NCI-H1436 treated with DMSO at 0.1 percent for 48 hours (cell line): ENCODE data around the gene LRMDA.

Experiments used
- DNase-seq: peaks from one replicate; lab custom pipeline; 2025; lab: John Stamatoyannopoulos, UW

Gene LRMDA

DNA sequence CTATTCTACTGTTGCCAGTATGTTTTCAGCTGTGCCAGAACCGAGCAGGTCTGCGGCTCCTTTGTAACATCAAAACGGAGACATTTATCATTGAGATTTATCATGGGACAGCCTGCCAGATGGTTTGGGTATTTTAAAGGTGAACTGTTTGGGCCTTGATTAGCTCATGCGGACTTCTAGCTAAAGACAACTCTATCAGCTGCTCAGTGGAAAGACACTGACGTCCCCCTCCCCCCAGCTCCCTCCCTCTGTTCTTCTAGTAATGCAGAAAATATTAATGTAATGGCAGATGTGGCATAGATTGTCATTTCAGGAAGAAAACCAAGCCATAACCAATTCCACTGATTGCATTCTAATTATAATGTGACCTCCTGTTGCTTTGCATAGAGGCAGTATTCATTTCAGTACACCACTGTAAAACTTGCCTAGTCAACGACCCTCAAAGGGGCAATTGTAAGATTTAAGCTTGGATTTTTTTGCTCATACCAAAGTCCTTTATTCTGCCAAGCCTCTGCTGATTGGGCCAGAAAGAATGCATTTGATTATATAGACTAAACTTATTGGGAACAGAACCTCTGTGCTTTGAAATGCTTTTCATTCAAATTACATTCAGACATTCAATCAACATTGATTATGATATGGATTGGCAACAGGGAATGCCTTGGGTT lies 966.8 kb downstream of the LRMDA start:
- DNase-seq, result no peak

DNA sequence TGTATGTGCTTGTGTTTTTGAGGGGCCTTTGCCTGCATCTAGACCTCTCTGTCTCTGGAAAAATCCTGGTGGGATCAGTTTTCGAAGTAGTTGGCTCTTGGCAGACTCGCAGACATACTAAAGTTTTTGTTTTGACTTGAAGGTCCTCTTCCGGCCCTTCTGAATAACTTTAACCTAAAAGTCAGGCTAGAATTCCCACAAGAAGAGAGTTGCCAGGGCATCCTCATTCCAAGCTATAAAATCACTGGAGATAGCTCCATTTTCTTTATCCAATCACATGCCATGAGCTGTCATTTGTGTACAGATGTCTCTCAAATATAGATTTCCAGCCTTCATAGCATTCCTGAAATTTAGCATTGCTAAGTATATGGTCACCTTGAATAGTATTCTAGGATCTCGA lies 967.8 kb downstream of the LRMDA start:
- DNase-seq, result no peak

DNA sequence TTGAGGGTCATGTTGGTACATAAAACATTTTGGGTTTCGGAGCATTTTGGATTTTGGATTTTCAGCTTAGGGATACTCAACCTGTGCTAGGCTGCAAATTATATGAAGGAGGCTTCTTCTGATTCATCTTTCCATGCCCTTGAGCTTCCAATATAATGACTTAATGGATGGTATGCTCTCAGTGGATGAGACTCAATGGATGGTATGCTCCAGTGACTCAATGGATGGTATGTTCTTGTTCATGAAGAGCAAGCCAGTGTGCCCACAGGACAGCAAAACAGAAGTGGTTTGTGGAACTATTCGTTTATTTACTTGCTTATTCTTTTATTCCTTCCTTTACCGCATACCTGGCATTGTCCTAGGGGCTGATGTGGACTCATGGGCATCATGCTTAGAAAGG lies 969.6 kb downstream of the LRMDA start:
- DNase-seq, result no peak

DNA sequence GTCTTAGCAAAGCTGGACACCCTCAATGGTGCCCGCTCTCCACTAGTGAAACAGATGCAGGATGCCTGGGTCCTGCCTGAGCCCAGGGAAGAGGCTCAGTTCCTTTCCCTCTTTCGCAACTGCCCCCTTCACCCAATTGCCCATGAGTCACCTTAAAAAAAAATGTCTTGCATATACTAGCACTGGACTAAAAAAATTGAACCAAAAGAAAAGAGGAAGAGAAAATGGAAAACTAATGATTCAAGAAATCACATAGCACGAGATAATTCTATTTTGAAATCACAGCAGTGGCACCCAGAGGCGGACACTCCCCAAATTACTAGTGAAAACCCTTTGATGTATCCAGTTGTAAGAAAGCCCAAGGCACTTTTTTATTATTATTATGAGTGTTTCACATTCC lies 972.5 kb downstream of the LRMDA start:
- no peak for DNase-seq

DNA sequence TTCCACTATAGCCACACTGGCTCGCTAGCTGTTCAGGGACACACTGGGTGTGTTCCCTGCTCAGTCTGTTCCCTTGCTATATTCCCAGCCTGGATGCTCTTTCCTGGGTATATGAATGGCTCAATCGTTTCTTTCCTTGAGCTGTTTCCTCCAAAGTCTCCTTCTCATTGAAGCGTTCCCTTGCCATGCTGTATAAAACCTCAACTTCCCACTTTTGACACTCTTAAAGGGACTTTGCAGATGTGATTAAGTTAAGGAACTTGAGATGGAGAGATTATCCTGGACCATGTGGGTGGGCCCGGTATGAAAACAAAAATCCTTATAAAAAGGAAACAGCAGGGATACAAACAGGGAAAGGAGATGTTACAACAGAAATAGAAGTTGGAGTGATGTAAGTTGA lies 973.1 kb downstream of the LRMDA start:
- DNase-seq, result no peak

DNA sequence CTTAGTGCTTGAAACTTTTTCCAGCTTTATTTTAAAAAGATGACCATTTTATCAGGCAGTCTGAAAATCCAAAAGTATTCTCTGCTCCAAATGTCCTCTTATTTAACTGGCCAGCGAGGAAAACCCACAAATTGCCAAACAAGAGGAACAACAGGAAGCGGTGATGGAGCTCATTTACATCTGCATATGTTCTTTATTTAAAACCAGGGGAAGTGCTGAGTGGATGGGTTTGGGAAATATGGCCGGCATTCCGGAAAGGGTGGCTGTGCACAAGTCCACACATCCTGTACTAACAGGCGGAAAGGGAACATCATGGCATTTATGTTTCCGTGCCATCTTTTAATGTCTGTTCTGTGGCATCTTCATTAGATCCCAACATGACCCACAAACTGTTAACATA lies 974.5 kb downstream of the LRMDA start:
- no peak for DNase-seq

DNA sequence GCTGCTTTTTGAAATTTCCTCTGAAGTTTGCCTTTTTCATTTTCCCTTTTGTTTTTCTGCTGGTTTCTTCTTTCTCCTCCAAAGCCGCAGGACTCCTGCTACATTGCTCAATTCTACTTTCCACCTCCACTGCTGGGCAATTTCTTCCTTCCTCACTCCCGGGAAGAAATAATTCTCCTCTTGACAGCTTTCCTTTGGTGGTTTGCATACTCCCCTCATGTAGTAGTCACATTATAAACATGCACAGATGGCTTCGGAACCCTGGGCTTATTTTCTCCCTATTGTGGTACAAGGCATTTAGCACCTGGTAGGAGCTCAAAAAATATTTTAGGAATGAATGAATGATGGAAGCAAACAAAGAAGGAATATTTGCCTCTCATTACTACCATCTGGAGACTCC lies 977.2 kb downstream of the LRMDA start:
- DNase-seq, result no peak

DNA sequence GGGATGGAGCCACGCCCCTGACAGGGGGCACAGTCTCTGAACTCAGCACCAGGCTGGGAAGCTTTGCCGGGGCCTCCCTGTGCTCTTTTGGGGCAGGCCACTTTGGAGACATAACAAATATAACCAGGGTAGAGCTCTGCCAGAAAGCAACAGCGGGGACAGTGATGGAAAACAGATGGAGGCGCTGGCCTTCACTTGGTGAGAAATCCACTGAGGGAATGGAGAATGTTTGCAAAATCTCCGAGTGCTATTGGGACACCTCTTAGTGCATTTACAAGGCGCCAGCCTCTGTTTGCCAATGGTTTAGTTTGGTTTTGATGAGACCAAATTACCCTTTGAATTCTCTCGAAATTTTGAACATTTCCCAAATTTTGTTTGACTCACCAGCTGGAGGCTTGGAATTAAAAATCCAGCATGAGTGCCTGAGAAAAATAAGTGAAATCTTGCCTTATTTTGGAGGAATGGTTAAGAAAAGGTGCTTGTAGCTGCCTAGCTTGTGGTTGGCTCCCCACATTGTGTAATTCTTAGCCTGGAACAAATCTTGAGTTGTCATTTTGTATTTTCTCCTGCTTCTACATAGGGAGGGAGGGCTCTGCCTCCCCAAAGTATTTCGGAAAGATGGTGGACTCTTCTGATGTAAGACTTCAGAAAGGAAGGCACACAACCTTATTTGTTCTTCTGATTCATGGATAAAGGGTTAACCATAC lies 980.5 kb downstream of the LRMDA start:
- no peak for DNase-seq

DNA sequence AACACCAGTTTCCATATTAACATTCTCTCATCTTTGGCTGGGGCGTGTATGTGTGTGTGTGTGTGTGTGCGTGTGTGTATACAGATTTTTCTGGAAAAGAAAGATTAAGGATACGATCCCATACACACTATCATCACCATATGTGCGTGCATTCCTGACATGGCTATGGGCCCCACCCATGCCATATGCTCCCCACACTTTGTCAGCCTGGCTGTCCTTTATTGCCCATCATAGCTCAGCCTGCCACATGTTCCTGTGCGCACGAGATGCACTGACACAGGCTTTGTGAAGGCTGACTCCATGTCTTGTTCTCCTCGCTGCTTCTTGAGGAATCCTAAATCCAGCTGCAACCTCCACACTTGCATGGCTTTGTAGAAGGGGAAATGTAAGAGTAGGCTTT lies 984.1 kb downstream of the LRMDA start:
- no peak for DNase-seq

DNA sequence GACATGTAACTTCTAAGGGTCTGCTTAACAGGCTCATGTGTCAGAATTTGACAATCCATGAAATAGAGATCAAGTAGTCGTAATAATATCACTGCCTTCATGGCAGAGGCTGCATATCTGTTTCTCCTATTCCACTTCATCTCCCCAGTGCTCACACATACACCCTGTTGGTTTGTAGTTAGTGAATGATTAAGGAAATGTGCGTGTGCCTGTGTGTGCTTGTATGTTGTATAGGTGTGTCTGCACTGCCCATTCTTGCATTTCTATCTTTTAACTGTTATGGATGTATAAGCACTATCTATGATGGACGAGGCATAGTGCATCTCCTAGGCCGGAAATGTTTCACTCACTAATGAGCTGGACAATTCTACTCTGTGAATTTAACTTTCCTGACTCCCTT lies 985.2 kb downstream of the LRMDA start:
- DNase-seq, result no peak

DNA sequence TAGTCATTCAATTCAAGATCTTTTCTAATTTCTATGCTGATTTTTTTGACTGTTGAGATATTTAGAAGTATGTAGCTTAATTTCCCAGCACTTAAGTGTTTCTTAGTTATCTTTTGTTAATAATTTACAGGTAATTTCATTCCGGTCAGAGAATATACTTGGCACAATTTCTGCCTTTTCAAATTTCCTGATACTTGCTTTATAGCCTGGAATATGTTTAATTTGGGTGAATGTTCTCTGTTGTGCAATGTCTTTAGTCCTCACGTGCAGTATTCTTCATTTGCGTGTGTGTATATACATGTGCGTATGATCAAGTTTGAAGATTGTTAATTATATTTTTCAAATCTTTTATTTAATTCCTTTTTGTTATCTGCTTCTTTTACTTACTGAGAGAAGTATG lies 989.3 kb downstream of the LRMDA start:
- no peak for DNase-seq

DNA sequence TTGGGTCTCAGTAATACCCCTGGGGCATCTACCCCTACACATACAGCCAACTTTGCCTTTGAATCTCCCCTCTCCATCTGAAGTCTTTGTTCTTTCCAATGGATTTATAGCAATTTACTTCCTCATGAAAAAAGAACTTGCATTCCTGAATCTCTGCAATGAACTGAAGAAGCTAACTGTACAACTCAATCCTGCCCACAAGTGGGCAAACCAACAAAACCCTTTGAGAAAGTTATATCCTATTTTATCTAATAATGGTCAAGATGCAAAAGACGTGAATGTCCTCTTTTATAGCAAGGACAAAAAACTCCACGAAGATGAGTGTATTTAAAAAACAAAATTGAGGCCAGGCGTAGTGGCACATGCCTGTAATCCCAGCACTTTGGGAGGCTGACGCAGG lies 991.3 kb downstream of the LRMDA start:
- no peak for DNase-seq

DNA sequence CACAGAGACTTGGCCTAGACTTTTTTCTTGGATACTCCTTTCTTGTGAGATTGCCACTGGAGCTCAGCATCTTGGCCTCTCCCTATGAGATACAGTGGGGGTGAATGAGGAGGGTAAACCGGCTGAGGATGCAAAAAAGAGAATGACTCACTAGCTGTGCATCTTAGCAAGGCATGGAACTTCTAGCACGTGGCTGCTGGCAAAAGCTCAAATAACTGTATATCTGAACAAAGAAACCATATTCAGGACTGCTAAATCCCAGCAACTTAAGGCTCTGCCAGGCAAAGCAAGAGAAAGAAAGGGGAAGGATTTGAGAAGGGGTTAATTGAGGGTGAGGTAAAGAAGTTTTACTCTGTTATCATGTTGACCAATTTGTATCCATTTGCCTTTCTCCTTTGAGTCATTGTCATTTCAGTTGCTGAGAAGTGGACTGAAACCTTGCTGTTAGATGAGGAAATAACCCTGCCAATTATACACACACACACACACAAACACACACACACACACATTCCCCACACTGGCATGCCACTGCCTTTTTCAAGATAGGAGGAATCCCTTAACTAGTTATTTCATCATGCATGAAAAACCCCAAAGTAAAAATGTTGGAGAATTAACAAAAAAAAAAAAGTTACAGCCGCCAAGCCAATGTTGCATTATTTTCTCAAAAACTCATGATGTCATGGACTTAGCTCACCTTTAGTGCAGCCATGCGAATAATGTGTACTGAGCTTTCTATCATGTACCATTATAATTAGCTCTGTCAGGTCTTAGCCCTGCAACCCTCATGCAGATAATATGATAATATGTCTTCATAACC lies 997.3 kb downstream of the LRMDA start:
- no peak for DNase-seq

DNA sequence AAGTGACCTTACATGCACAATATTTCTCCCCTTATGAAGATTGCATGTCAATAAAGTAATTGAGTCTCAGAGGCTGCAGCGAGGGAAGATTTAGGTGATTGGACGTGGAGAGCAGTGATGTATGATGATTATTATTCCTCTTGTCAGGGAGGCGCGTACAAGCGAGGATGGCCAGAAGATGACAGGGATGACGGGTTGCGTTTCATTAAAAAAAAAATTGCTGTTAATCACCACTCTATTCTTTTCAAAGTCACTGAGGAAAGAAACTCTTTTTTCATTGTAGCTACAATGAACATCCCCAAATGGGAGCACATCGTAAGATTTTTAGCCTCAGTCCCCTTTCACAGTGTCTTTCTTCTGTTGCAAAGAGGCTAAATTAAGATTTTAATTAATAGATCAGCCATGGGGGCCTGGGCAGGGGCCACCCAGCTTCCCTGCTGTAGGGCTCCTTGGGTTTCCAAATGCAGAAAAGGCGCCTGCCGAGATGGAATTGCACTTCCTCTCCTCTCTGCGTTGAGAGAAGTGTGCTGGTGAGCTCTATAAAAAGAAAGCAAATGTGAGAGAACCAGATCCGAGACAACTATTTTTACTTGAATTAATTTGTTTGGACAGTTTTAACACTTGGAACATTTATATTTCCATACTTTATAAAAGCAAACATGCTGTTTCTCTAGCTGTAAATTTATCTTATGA lies 998.1 kb downstream of the LRMDA start:
- DNase-seq, result peak; percentile 3

DNA sequence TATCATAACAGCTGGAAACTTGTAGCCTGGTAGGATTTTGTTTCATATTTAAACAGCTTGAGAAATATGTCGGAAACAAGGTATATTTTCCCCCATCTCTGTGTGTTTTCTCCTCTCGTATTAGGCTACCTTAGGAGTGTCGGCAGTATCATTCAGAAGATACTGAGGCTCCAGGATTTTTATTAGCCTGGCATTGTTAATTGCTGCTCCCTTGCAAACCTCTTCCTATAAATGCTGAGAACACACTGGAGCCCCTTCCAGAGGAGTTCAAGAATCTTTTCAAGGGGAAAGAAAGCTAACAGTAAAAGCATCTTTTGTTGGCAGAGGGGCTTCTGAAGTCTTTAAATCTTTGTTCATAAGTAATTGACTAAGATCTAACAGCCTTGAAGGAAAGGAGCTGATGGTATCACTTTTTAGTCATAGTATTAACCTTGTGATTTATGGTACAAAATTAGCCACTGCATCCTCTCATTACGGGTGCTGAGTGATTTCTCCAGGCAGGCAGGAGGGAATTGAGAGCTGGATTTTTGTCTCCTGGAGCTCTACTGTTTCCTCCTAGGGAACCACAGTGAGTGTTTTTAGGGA lies 998.7 kb downstream of the LRMDA start:
- DNase-seq, result no peak

DNA sequence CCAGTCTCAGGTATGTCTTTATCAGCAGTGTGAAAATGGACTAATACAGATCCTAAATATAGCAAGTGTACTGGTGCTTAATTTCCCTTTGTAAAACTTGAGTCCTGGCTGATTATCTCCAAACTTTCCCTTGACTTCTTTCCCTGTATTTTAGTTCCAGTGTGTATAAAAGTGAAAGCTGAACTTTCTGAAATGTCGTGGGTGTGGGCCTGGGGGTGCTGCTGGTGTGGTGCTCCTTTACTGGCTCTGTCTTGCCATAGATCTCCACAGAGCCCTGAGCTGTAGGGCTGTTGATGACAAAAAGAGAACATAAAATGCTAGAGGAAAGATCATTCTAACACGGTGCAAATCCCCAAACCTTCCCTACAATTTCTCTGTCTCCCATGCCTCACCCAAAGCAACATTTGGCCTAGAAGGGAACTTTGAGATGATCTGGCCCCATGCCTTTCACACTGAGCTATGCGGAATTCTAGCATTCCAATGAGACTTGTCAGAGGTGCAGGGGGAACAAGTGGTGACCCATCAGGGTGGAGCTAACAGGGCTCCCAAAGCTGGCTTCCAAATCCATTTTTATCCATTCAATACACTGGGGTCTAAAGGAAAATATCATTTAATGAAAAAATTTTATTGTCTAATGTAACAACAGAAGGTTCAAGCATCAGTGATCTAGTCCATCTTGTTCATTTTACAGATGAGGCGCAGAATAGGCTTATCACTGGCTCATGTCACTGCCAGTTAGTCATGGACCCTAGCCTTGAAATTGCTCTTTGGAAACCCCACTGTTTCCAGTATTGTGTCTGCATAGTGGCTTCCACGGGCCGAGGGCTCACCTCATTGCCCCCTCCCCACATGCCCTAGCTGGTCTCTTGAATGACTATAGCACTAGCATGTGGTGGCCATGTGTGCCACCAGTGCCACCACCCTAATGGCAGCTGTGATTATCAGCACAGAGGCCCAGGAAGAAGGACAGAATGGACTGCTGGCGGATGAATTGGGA lies 1000.9 kb downstream of the LRMDA start:
- no peak for DNase-seq

DNA sequence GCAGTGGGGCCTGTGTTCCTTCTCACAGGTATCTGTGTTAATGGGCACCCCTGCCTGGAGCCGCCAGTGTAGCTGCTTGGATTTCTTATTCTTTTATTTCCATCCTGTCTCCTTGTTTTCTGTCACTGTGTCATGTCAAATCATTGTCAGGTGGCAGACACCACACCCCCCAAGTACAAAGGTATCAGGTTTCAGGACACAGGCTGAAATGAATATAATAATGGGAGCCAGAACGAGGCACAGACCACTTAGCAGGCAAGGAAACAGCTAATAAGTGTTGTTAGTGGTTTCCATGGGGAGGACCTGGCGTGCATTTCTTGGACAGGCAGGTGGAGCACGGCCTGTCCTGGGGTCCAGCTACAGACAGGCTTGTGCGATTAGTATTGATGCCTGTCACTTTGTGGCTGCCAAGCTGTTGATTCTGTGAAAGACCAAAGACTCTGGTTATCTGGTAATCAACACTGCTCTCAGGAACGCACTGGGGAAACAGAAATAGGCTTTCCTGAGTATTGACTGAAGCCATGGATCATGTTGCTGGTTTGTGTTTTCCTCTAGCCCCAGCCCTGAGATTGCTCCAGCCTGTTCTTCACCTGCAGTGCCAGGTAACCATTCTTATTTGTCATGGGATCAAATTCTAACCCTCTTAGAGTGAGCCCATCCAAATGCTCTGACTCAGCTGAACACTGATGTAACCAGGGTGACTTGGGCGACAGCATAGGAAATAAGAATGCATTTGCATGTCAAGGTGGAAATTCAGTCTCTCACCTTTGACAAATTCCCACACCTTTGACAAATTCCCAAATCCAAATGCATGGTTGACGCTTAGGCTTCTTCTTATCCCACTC lies 1002.0 kb downstream of the LRMDA start:
- DNase-seq, result peak; percentile 93

DNA sequence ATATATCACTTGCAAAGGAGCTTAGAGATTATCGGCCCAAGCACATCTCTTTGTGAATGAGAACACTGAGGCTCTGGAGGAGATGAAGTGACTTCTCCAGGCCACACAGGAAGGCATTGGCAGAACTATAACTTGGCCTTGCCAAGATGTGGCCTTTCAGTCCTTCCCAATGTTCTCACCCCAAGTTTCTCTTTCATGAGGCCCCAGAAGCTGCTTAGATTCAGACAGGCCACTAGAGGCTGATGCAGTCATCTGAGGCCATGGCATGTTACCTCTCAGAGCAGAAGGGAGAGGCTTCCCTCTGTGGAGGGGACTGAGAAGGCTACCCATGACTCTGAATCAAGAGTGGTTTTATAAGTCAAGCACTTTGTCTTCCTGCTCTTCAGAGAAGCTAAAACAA lies 1003.7 kb downstream of the LRMDA start:
- DNase-seq, result no peak

DNA sequence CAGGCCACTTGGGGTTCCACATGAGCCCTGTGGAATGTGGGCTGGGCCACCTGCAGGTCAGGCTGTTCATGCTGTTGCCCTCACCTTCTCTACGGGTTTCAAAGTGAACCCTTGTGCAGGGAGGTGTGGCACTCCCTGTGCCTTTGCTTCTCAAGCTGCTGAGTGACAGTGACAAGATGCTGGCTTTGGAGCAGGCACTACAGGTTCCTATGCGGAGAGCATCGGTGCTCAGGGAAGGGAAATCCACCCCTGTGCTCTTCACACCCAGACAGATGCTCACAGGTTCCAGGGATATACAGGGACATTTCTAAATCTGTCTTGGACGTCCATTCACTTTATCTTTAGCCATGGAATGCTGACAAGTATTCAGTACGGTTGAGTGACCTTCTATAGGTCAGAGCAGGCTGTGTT lies 1005.0 kb downstream of the LRMDA start:
- no peak for DNase-seq

DNA sequence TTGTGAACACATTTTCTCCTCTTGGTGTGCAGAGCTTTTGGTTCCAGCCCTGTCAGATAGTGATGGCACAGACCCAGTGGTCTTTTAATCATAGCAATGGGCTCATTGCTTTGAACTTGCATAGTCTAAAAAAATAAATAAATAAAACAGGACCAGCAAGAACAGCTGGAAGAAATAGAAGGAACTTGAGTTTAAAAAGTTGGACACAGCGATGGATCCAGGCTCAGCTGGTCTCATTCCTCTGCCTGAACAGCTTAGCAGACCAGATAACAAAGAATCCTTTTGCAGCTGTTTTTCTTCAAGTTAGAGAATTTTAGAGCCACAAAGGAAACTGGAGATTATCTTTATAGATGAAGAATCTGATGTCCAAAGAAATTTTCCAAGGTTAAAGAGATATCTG lies 1005.6 kb downstream of the LRMDA start:
- DNase-seq, result no peak
